GM23338 (cell line): Measurements from ENCODE around the gene DOCK6. TPM values are rescaled to one million over a fixed set of nuclear protein-coding genes. Genes with fewer than 3 reads are reported as not detected.

Source experiments
- ATAC-seq: fragments of 200-7000 bp; cut with Tn5 transposase; 3 replicates; pipeline ENCODE4 v1.9.1; 2020
- DNase-seq: peaks from one replicate; pipeline ENCODE4 v3.0.0-alpha.2; 2015; ENCODE audit warnings: low spot score
- H2AFZ ChIP-seq: fragments of 200-600 bp; sonication (generic); 2 replicates; pipeline ENCODE4 v1.8.0; 2016; ENCODE audit warnings: antibody characterized with exemption, mild to moderate bottlenecking, moderate library complexity
- H3F3A ChIP-seq: fragments of 200-600 bp; sonication (generic); replicated peaks from 2 replicates; pipeline ENCODE4 v1.8.0; 2017; ENCODE audit warnings: antibody characterized with exemption, mixed run types, low read depth
- H3K27ac ChIP-seq: fragments of 200-600 bp; sonication (generic); 2 replicates; pipeline ENCODE4 v1.6.1; 2016; ENCODE audit warnings: low read depth
- H3K27me3 ChIP-seq: fragments of 200-600 bp; sonication (generic); 2 replicates; pipeline ENCODE4 v1.8.0; 2016; ENCODE audit warnings: mild to moderate bottlenecking, mixed run types, moderate library complexity; ENCODE audit not compliant: insufficient read depth
- H3K36me3 ChIP-seq: fragments of 200-600 bp; sonication (generic); 2 replicates; pipeline ENCODE4 v1.8.0; 2016; ENCODE audit warnings: mild to moderate bottlenecking; ENCODE audit not compliant: insufficient read depth
- H3K4me1 ChIP-seq: fragments of 200-600 bp; sonication (generic); 2 replicates; pipeline ENCODE4 v1.8.0; 2016; ENCODE audit warnings: mild to moderate bottlenecking, moderate library complexity; ENCODE audit not compliant: insufficient read depth
- H3K4me2 ChIP-seq: fragments of 200-600 bp; sonication (generic); 2 replicates; pipeline ENCODE4 v1.7.1; 2017; ENCODE audit warnings: mixed run types
- H3K4me3 ChIP-seq: fragments of 200-600 bp; sonication (generic); 2 replicates; pipeline ENCODE4 v1.6.1; 2016; ENCODE audit warnings: mixed run types
- H3K79me2 ChIP-seq: fragments of 200-600 bp; sonication (generic); replicated peaks from 2 replicates; pipeline ENCODE4 v1.8.0; 2017; ENCODE audit warnings: mild to moderate bottlenecking; ENCODE audit not compliant: insufficient read depth
- H3K9me2 ChIP-seq: fragments of 200-600 bp; sonication (generic); 2 replicates; pipeline ENCODE4 v1.8.0; 2017; ENCODE audit not compliant: insufficient read depth
- H4K20me1 ChIP-seq: fragments of 200-600 bp; sonication (generic); replicated peaks from 2 replicates; pipeline ENCODE4 v1.8.0; 2017; ENCODE audit warnings: mild to moderate bottlenecking; ENCODE audit not compliant: insufficient read depth
- H3K27ac Mint-ChIP-seq: 2 replicates; pipeline ENCODE4 v1.8.0; 2020; ENCODE audit warnings: inconsistent platforms, mild to moderate bottlenecking, moderate library complexity, mixed read lengths
- H3K27me3 Mint-ChIP-seq: 3 replicates; pipeline ENCODE4 v1.8.0; 2022; ENCODE audit warnings: low read depth, mild to moderate bottlenecking, moderate library complexity, mixed read lengths, inconsistent platforms; ENCODE audit not compliant: insufficient read depth, poor library complexity
- H3K36me3 Mint-ChIP-seq: 3 replicates; pipeline ENCODE4 v1.8.0; 2021; ENCODE audit warnings: low read depth, mild to moderate bottlenecking, inconsistent platforms, moderate library complexity, mixed read lengths
- H3K4me1 Mint-ChIP-seq: 3 replicates; pipeline ENCODE4 v1.8.0; 2020; ENCODE audit warnings: mild to moderate bottlenecking, inconsistent platforms, mixed read lengths
- H3K4me3 Mint-ChIP-seq: 3 replicates; pipeline ENCODE4 v1.8.0; 2021; ENCODE audit warnings: moderate library complexity, mild to moderate bottlenecking, inconsistent platforms, mixed read lengths
- H3K9me3 Mint-ChIP-seq: 3 replicates; pipeline ENCODE4 v1.8.0; 2020; ENCODE audit warnings: moderate library complexity, mild to moderate bottlenecking, inconsistent platforms, mixed read lengths
- CREB1 ChIP-seq: fragments of 250-450 bp; sonication (Bioruptor Pico); IDR thresholded peaks from 2 replicates; pipeline ENCODE4 v1.5.0; 2020; ENCODE audit warnings: low read depth, mild to moderate bottlenecking, moderate library complexity
- CTCF ChIP-seq, 2 experiments: fragments of 200-600 bp in 1 of 2; sonication (generic) in 1 of 2; conservative IDR thresholded peaks; 2 replicates each; pipeline versions ENCODE4 v1.5.1 to v1.6.1; 2016 to 2017; ENCODE audit warnings: antibody characterized with exemption in 2 of 2, low read depth in 2 of 2, mild to moderate bottlenecking in 2 of 2, moderate library complexity in 1 of 2
- ETS1 ChIP-seq: IDR thresholded peaks from 2 replicates; pipeline ENCODE4 v1.6.1; 2016; ENCODE audit warnings: antibody characterized with exemption
- EZH2 ChIP-seq: fragments of 200-600 bp; sonication (generic); IDR thresholded peaks from one replicate; pipeline ENCODE4 v1.8.0; 2017; ENCODE audit warnings: antibody characterized with exemption, mild to moderate bottlenecking, low read depth; ENCODE audit not compliant: unreplicated experiment
- EZH2phosphoT487 ChIP-seq: fragments of 200-600 bp; sonication (generic); IDR thresholded peaks from one replicate; pipeline ENCODE4 v1.8.1; 2018; ENCODE audit warnings: antibody characterized with exemption; ENCODE audit not compliant: unreplicated experiment
- JUNB ChIP-seq: IDR thresholded peaks from one replicate; pipeline ENCODE4 v1.6.1; 2016; ENCODE audit warnings: antibody characterized with exemption; ENCODE audit not compliant: unreplicated experiment
- NANOG ChIP-seq: IDR thresholded peaks from 2 replicates; pipeline ENCODE4 v1.6.1; 2016; ENCODE audit warnings: antibody characterized with exemption, borderline replicate concordance
- POLR2AphosphoS5 ChIP-seq: IDR thresholded peaks from 2 replicates; pipeline ENCODE4 v1.6.1; 2016; ENCODE audit warnings: antibody characterized with exemption, low read depth
- STAT1 ChIP-seq: IDR thresholded peaks from one replicate; pipeline ENCODE4 v1.6.1; 2016; ENCODE audit warnings: antibody characterized with exemption; ENCODE audit not compliant: unreplicated experiment
- ZNF114 ChIP-seq: fragments of 250-450 bp; sonication (Bioruptor Pico); IDR thresholded peaks from 2 replicates; pipeline ENCODE4 v1.5.0; 2020; ENCODE audit warnings: mild to moderate bottlenecking, moderate library complexity
- ZNF331 ChIP-seq: fragments of 250-450 bp; sonication (Bioruptor Pico); IDR thresholded peaks from 2 replicates; pipeline ENCODE4 v1.5.0; 2020; ENCODE audit warnings: low read depth, mild to moderate bottlenecking, moderate library complexity
- polyA plus RNA-seq: library from polyadenylated mRNA; unstranded; fragments of >200 nt; fragmentation: Nextera tagmentation; extraction: Ambion mirVana; gene quantifications from 2 replicates; pipeline ENCODE4 v1.2.1, GENCODE V29; 2016
- total RNA-seq: library from RNA; depleted of rRNA; stranded (reverse); fragments of >200 nt; shearing (Covaris generic); gene quantifications from 2 replicates; pipeline ENCODE4 v1.2.3, GENCODE V29; 2014
- TF ChIP-seq, protein P1 (sequence below): fragments of 250-450 bp; sonication (Bioruptor Pico); IDR thresholded peaks from 2 replicates; pipeline ENCODE4 v1.5.0; 2020; ENCODE audit warnings: mild to moderate bottlenecking, moderate library complexity
- TF ChIP-seq, protein P2 (sequence below): IDR thresholded peaks from one replicate; pipeline ENCODE4 v1.6.1; 2018; ENCODE audit warnings: antibody characterized with exemption; ENCODE audit not compliant: unreplicated experiment

Gene DOCK6
- total and polyA plus RNA-seq, 2 experiments from 2014 or later, result 34.6 to 49.0 TPM

GRCh38 chr19:11223200-11223599 lies 39.1 kb downstream of the DOCK6 start:
- Histone ChIP-seq H3K4me3 (no peak overlapping the region), H3K4me1 (0 out of 2 replicates have a peak, but pooled peaks cover 3% of the 10 kb centered on the region), H2AFZ (no peak overlapping the region), H3K27ac (no peak overlapping the region), H3K9me2 (no peaks in the 10 kb centered on the region), H4K20me1 (no peaks in the 10 kb centered on the region; the same call in 1 of the 2 replicates), H3K36me3 (peaks cover 10% of the 10 kb centered on the region), H3K79me2 (no peaks in the 10 kb centered on the region), H3K27me3 (no peaks in the 10 kb centered on the region), H3F3A (peaks cover 7% of the 10 kb centered on the region), H3K4me2 (no peak overlapping the region)
- H3K27me3 Mint-ChIP-seq, result peaks cover 9% of the 10 kb centered on the region
- no peak overlapping the region for H3K4me3 Mint-ChIP-seq
- H3K36me3 Mint-ChIP-seq, result peaks cover 48% of the 10 kb centered on the region
- H3K4me1 Mint-ChIP-seq, result peaks cover 2% of the 10 kb centered on the region; the same call in 1 of the 3 replicates
- DNase-seq (no peak), ATAC-seq (no peak)
- TF ChIP-seq ZNF114 (CRISPR knock-in tag) (no peak), EZH2phosphoT487 (no peak), ETS1 (no peak), ZNF331 (no peak), STAT1 (no peak), EZH2 (no peak), CREB1 (CRISPR knock-in tag) (no peak), NANOG (no peak), JUNB (no peak), POLR2AphosphoS5 (no peak), CTCF (conservative IDR thresholded peaks at IDR 0.05; ENCODE audit: low read depth in 2 of 2) (no peak)
- TF ChIP-seq, protein P1, sequence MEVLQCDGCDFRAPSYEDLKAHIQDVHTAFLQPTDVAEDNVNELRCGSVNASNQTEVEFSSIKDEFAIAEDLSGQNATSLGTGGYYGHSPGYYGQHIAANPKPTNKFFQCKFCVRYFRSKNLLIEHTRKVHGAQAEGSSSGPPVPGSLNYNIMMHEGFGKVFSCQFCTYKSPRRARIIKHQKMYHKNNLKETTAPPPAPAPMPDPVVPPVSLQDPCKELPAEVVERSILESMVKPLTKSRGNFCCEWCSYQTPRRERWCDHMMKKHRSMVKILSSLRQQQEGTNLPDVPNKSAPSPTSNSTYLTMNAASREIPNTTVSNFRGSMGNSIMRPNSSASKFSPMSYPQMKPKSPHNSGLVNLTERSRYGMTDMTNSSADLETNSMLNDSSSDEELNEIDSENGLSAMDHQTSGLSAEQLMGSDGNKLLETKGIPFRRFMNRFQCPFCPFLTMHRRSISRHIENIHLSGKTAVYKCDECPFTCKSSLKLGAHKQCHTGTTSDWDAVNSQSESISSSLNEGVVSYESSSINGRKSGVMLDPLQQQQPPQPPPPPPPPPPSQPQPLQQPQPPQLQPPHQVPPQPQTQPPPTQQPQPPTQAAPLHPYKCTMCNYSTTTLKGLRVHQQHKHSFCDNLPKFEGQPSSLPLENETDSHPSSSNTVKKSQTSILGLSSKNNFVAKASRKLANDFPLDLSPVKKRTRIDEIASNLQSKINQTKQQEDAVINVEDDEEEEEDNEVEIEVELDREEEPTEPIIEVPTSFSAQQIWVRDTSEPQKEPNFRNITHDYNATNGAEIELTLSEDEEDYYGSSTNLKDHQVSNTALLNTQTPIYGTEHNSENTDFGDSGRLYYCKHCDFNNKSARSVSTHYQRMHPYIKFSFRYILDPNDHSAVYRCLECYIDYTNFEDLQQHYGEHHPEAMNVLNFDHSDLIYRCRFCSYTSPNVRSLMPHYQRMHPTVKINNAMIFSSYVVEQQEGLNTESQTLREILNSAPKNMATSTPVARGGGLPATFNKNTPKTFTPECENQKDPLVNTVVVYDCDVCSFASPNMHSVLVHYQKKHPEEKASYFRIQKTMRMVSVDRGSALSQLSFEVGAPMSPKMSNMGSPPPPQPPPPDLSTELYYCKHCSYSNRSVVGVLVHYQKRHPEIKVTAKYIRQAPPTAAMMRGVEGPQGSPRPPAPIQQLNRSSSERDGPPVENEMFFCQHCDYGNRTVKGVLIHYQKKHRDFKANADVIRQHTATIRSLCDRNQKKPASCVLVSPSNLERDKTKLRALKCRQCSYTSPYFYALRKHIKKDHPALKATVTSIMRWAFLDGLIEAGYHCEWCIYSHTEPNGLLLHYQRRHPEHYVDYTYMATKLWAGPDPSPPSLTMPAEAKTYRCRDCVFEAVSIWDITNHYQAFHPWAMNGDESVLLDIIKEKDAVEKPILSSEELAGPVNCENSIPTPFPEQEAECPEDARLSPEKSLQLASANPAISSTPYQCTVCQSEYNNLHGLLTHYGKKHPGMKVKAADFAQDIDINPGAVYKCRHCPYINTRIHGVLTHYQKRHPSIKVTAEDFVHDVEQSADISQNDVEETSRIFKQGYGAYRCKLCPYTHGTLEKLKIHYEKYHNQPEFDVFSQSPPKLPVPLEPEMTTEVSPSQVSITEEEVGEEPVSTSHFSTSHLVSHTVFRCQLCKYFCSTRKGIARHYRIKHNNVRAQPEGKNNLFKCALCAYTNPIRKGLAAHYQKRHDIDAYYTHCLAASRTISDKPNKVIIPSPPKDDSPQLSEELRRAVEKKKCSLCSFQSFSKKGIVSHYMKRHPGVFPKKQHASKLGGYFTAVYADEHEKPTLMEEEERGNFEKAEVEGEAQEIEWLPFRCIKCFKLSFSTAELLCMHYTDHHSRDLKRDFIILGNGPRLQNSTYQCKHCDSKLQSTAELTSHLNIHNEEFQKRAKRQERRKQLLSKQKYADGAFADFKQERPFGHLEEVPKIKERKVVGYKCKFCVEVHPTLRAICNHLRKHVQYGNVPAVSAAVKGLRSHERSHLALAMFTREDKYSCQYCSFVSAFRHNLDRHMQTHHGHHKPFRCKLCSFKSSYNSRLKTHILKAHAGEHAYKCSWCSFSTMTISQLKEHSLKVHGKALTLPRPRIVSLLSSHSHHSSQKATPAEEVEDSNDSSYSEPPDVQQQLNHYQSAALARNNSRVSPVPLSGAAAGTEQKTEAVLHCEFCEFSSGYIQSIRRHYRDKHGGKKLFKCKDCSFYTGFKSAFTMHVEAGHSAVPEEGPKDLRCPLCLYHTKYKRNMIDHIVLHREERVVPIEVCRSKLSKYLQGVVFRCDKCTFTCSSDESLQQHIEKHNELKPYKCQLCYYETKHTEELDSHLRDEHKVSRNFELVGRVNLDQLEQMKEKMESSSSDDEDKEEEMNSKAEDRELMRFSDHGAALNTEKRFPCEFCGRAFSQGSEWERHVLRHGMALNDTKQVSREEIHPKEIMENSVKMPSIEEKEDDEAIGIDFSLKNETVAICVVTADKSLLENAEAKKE, result no peak
- TF ChIP-seq, protein P2, sequence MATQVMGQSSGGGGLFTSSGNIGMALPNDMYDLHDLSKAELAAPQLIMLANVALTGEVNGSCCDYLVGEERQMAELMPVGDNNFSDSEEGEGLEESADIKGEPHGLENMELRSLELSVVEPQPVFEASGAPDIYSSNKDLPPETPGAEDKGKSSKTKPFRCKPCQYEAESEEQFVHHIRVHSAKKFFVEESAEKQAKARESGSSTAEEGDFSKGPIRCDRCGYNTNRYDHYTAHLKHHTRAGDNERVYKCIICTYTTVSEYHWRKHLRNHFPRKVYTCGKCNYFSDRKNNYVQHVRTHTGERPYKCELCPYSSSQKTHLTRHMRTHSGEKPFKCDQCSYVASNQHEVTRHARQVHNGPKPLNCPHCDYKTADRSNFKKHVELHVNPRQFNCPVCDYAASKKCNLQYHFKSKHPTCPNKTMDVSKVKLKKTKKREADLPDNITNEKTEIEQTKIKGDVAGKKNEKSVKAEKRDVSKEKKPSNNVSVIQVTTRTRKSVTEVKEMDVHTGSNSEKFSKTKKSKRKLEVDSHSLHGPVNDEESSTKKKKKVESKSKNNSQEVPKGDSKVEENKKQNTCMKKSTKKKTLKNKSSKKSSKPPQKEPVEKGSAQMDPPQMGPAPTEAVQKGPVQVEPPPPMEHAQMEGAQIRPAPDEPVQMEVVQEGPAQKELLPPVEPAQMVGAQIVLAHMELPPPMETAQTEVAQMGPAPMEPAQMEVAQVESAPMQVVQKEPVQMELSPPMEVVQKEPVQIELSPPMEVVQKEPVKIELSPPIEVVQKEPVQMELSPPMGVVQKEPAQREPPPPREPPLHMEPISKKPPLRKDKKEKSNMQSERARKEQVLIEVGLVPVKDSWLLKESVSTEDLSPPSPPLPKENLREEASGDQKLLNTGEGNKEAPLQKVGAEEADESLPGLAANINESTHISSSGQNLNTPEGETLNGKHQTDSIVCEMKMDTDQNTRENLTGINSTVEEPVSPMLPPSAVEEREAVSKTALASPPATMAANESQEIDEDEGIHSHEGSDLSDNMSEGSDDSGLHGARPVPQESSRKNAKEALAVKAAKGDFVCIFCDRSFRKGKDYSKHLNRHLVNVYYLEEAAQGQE, result no peak
- H3K9me3 Mint-ChIP-seq, result peaks cover 8% of the 10 kb centered on the region; the same call in 2 of the 3 replicates
- no peak overlapping the region for H3K27ac Mint-ChIP-seq
